PFSK-1 (cell line): Measurements from ENCODE around the gene POLE.

ENCODE experiments used
- POLR2AphosphoS5 ChIP-seq: IDR thresholded peaks from 2 replicates; pipeline ENCODE4 v1.6.1; 2012; ENCODE audit warnings: low read depth, mild to moderate bottlenecking, control low read depth, low read length, moderate library complexity
- SIN3A ChIP-seq: IDR thresholded peaks from 2 replicates; pipeline ENCODE4 v1.6.1; 2012; ENCODE audit warnings: mild to moderate bottlenecking, low read length, moderate library complexity, borderline replicate concordance; ENCODE audit not compliant: insufficient read depth
- TAF1 ChIP-seq: IDR thresholded peaks from 2 replicates; pipeline ENCODE4 v1.6.1; 2012; ENCODE audit warnings: low read length, control low read depth, borderline replicate concordance; ENCODE audit not compliant: insufficient read depth

DNA sequence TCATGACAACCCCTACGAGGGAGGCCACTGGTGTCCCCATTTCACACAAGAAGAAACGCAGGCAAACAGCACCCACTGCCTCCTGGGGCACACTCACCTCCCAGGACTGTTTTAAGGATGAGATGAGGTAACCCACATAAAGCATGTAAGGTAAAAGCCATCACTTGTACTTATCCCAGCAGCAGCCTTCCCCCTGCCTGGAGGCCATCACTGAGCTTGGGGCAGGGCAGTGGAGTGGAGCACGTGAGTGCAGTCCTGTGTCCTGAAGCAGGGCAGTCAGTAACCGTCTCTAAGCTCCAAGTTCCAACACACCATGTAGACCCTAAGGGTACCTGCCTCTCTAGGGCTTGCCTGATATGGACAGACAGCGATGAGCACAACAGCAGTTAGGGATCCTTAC is 1.7 kb downstream of the POLE start:
- TF ChIP-seq POLR2AphosphoS5: peak; percentile 75
- no peak for TF ChIP-seq SIN3A
- no peak; the same call in 1 of the 2 replicates for TF ChIP-seq TAF1
